GM19463 (cell line): Measurements from ENCODE around the gene PYDC2.
"Not testable (repeated sequence)": the region's sequence is repeated elsewhere in the genome, so short reads cannot be mapped to it uniquely, and the experiment has no call there.

ENCODE experiments used
- ATAC-seq: cut with Tn5 transposase; IDR thresholded peaks from one replicate; pipeline ENCODE4 v1.9.1; 2021; ENCODE audit warnings: mild to moderate bottlenecking, moderate library complexity; ENCODE audit not compliant: unreplicated experiment

Gene PYDC2

GRCh38 chr3:191460360-191460759 lies 603 bp upstream of the PYDC2 start:
- ATAC-seq, result no peak

DNA sequence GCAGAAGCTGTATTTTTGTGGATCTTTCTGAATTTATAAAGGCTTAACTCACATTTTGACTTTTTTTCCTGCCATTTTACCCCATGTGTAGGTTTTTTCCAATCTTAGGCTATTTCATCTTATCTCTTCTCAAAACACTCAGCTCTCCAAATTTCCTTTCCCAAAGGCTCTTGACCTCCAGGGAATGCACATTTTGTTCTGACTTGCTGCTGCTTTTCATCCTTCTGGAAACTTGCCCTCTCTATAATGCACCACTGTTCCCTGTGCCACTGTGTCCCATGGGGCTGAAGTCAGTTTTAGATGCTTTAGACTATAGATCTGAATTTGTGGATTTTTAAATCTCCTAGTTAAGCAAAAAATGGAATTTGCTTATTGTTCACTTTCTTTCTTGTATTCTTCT lies 9.1 kb downstream of the PYDC2 start:
- ATAC-seq, result no peak

DNA sequence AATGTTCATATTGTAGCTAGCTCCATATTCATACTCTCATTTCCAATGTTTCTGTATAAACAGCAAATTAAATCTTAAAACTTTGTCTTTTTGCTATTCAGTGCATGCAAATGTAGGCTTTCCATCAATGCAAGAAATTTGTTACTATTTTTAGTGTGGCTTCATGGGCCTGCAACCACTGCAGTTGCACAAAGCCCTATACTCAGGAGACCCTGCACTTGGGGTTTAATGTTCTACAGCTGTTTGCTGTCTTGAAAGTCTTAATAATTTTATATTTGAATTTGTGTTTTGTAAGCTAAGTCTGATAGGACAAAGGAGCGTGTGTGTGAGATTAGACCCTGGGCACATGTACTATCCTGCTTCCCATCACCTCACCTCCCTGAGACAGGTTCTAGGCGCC lies 9.6 kb downstream of the PYDC2 start:
- ATAC-seq, result no peak

- ATAC-seq, result no peak
These were observed 12.8 kb downstream of the PYDC2 start for GRCh38 chr3:191473661-191474198.

DNA sequence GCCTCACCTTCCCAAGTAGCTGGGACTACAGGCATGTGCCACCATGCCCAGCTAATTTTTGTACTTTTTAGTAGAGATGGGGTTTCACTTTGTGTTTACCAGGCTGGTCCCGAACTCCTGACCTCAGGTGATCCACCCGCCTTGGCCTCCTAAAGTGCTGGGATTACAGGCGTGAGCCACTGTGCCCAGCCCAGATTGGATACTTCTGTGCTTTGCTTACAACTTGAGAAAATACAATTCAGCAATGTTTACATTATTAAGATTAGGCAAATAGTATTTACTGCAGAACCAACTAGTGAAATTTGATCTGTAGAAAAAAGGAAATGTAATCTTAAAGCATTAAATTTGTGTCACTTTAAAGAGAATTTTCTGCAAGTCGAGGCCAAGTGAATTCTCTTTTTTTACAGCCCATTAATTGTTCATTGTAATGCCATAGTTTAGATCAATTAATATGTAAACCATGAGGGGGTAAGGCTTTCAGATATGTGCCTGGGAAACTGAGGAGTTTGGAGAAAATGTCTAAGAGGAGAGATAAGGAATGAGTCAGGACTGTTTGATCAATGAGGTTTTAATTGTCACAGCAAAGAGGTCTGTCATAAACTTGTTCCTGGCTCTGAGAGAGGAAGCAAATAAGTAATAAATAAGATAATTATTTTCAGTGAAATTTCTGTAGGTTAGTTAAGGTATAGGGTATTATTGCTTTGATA lies 15.3 kb downstream of the PYDC2 start:
- no peak for ATAC-seq

- ATAC-seq, result not testable (repeated sequence)
These were observed 23.0 kb downstream of the PYDC2 start for GRCh38 chr3:191483994-191484393.

DNA sequence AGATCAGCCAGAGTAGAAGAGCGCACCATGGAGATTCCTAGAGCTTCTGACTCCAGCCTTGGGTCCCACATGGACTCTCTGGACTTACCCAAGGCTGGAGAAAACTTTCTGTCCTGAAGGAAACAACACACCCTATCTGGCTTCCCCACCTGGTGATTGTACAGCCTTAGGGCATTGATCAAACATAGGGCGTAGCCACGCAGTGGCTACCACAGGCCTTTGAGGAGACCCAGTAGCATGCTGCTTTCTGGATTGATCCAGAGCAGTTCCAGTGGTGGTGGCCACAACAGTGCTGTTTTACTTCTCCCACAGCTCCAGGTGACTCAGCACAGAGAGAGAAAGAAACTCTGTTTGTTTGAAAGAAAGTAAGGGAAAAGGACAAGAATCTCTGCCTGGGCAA lies 23.5 kb downstream of the PYDC2 start:
- no peak for ATAC-seq

- no peak for ATAC-seq
These were observed 31.6 kb downstream of the PYDC2 start for GRCh38 chr3:191492601-191493000.

DNA sequence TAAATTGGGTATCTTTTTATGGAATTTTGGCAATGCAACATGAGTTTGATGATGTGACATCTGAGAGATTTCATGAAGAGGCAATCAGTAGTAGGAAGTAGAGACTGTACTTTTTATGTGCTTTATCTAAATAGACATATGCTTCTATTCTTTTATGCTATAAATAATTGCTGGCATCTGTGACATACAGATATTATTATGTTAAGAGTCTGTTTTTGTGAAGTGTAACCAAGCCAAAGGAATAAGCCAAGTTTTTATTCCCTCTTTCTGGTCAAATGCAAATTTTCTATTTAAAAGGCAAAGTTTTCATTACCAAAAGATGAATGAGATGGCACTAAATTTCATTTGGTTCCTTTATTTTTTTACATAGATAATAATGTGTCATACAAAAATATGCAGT lies 32.4 kb downstream of the PYDC2 start:
- ATAC-seq, result no peak

GRCh38 chr3:191499307-191500080 lies 38.5 kb downstream of the PYDC2 start:
- no peak for ATAC-seq

GRCh38 chr3:191500892-191501291 lies 39.9 kb downstream of the PYDC2 start:
- ATAC-seq, result no peak

GRCh38 chr3:191502583-191502982 lies 41.6 kb downstream of the PYDC2 start:
- ATAC-seq, result no peak

DNA sequence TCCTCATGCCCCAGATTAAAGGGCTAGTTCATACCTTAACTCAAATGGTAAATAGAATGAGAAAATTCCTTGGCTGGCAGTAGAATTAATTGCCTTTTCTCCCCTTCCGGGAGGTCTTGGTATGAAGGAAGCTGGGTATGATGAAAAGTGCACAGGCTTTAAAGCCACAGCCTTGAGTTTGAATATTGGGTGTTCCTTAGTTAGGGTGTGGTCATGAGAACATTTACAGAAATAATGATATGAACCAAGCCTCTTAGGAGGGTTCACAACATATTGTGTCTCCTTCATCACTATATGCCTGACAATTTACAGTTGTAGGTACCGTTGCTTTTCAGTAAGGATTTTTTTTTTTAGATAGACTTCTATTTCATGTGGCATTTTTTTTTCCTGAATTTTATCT lies 48.1 kb downstream of the PYDC2 start:
- ATAC-seq, result no peak
